H1 (cell line): ENCODE measurements around the gene NADK2. TPM values are rescaled to one million over a fixed set of nuclear protein-coding genes. Genes with fewer than 3 reads are reported as not detected.

Experiments
- CTCF ChIA-PET: fragments of 300-600 bp; sonication (Branson Sonifier 250); formaldehyde crosslinking; loops from one replicate; lab custom pipeline; 2021; ENCODE audit not compliant: partially characterized antibody; lab: Charles Lee
- POLR2A ChIA-PET: fragments of 300-600 bp; sonication (Branson Sonifier 250); formaldehyde crosslinking; loops from one replicate; lab custom pipeline; 2021; ENCODE audit warnings: inconsistent platforms; ENCODE audit not compliant: partially characterized antibody; lab: Charles Lee
- DNase-seq, 2 experiments: peaks; one replicate each; pipeline versions ENCODE4 v3.0.0 to v3.0.0-alpha.2; 2010 to 2022; ENCODE audit warnings: low spot score in 2 of 2, low read depth in 1 of 2, mixed read lengths in 1 of 2
- FAIRE-seq: peaks from 2 replicates; lab custom pipeline; 2011; peaks lifted over from hg19 to GRCh38; lab: Jason Lieb, UNC
- H2AFZ ChIP-seq: 2 replicates; pipeline ENCODE4 v1.8.1; 2012; ENCODE audit warnings: low read length, inconsistent platforms
- H2AK5ac ChIP-seq: 2 replicates; pipeline ENCODE4 v1.6.1; 2013; ENCODE audit warnings: low read depth, low read length
- H2BK120ac ChIP-seq: replicated peaks from 2 replicates; pipeline ENCODE3; 2013; ENCODE audit warnings: low read depth, low read length, inconsistent platforms
- H2BK12ac ChIP-seq: 2 replicates; pipeline ENCODE4 v1.6.1; 2013; ENCODE audit warnings: low read depth, low read length
- H2BK15ac ChIP-seq: 2 replicates; pipeline ENCODE4 v1.6.1; 2013; ENCODE audit warnings: low read length
- H2BK20ac ChIP-seq: 2 replicates; pipeline ENCODE4 v1.6.1; 2013; ENCODE audit warnings: low read length
- H2BK5ac ChIP-seq: 2 replicates; pipeline ENCODE4 v1.6.1; 2013; ENCODE audit warnings: low read depth, low read length
- H3K14ac ChIP-seq: 2 replicates; pipeline ENCODE4 v1.6.1; 2013; ENCODE audit warnings: inconsistent platforms; ENCODE audit not compliant: insufficient read length
- H3K18ac ChIP-seq: 2 replicates; pipeline ENCODE4 v1.6.1; 2013; ENCODE audit warnings: low read length; ENCODE audit errors: extremely low read depth
- H3K23ac ChIP-seq: 2 replicates; pipeline ENCODE4 v1.6.1; 2013; ENCODE audit warnings: inconsistent platforms; ENCODE audit not compliant: insufficient read length
- H3K23me2 ChIP-seq: 2 replicates; pipeline ENCODE4 v1.6.1; 2013; ENCODE audit warnings: low read depth, low read length
- H3K27ac ChIP-seq: 2 replicates; pipeline ENCODE4 v1.6.1; 2011; ENCODE audit warnings: low read depth, low read length, inconsistent platforms
- H3K27me3 ChIP-seq, 4 experiments: replicated peaks in 1 of 4; 1 replicate in 1 of 4; 2 replicates in 3 of 4; pipeline versions ENCODE4 v1.6.1 to v1.8.1; 2011 to 2013; ENCODE audit warnings: low read length in 3 of 4, mild to moderate bottlenecking in 3 of 4, inconsistent platforms in 2 of 4, mixed read lengths in 2 of 4, moderate library complexity in 1 of 4; ENCODE audit not compliant: control insufficient read depth in 3 of 4, insufficient read depth in 3 of 4; ENCODE audit errors: extremely low read depth in 1 of 4
- H3K36me3 ChIP-seq, 4 experiments: 2 replicates each; pipeline versions ENCODE4 v1.6.1 to v1.8.1; 2011 to 2013; ENCODE audit warnings: mild to moderate bottlenecking in 4 of 4, low read length in 3 of 4, moderate library complexity in 2 of 4, control low read depth in 1 of 4, inconsistent platforms in 1 of 4; ENCODE audit not compliant: insufficient read depth in 4 of 4, control insufficient read depth in 2 of 4
- H3K4ac ChIP-seq: replicated peaks from 2 replicates; pipeline ENCODE3; 2013; ENCODE audit warnings: low read length, low read depth, mixed read lengths, inconsistent platforms; ENCODE audit not compliant: insufficient read length
- H3K4me1 ChIP-seq, 4 experiments: replicated peaks in 1 of 4; 1 replicate in 1 of 4; 2 replicates in 3 of 4; pipeline versions ENCODE4 v1.6.1 to v1.8.1; 2011 to 2013; ENCODE audit warnings: low read length in 3 of 4, inconsistent platforms in 2 of 4, mixed read lengths in 1 of 4; ENCODE audit not compliant: insufficient read depth in 4 of 4, control insufficient read depth in 3 of 4
- H3K4me2 ChIP-seq, 2 experiments: 2 replicates each; pipeline versions ENCODE4 v1.6.1 to v1.8.1; 2011 to 2013; ENCODE audit warnings: low read depth in 2 of 2, low read length in 2 of 2, control low read depth in 1 of 2, inconsistent platforms in 1 of 2, mild to moderate bottlenecking in 1 of 2; ENCODE audit not compliant: insufficient read depth in 1 of 2
- H3K4me3 ChIP-seq, 4 experiments: fragments of 200-600, 300-600 bp in 1 of 4; sonication (generic), shearing (Covaris generic), sonication (Bioruptor Twin) in 1 of 4; 2 replicates each; pipeline versions ENCODE4 v1.5.1 to v1.8.1; 2011 to 2016; ENCODE audit warnings: low read length in 4 of 4, low read depth in 3 of 4, control low read depth in 2 of 4, inconsistent platforms in 2 of 4, mild to moderate bottlenecking in 2 of 4, mixed read lengths in 1 of 4, moderate library complexity in 1 of 4; ENCODE audit not compliant: insufficient read depth in 2 of 4; ENCODE audit errors: extremely low read depth in 1 of 4
- H3K56ac ChIP-seq: replicated peaks from 2 replicates; pipeline ENCODE3; 2013; ENCODE audit warnings: low read depth, mild to moderate bottlenecking, mixed read lengths, low read length, inconsistent platforms; ENCODE audit not compliant: insufficient read length
- H3K79me1 ChIP-seq: 2 replicates; pipeline ENCODE4 v1.6.1; 2013; ENCODE audit warnings: low read depth, low read length, control low read depth
- H3K79me2 ChIP-seq, 2 experiments: 2 replicates each; pipeline versions ENCODE4 v1.6.1 to v1.8.1; 2012 to 2013; ENCODE audit warnings: low read length in 2 of 2, mild to moderate bottlenecking in 2 of 2, inconsistent platforms in 1 of 2; ENCODE audit not compliant: insufficient read depth in 2 of 2, control insufficient read depth in 1 of 2
- H3K9ac ChIP-seq, 4 experiments: replicated peaks in 1 of 4; 1 replicate in 1 of 4; 2 replicates in 3 of 4; pipeline versions ENCODE4 v1.6.1 to v1.8.1; 2011 to 2013; ENCODE audit warnings: low read depth in 3 of 4, low read length in 3 of 4, control low read depth in 2 of 4, mild to moderate bottlenecking in 2 of 4, moderate library complexity in 2 of 4, inconsistent platforms in 1 of 4; ENCODE audit errors: extremely low read depth in 1 of 4
- H3K9me3 ChIP-seq, 2 experiments: 2 replicates each; pipeline versions ENCODE4 v1.6.1 to v1.8.1; 2012 to 2013; ENCODE audit warnings: mild to moderate bottlenecking in 2 of 2, moderate library complexity in 2 of 2, control low read depth in 1 of 2, inconsistent platforms in 1 of 2, low read depth in 1 of 2, low read length in 1 of 2, mixed read lengths in 1 of 2; ENCODE audit not compliant: insufficient read depth in 2 of 2
- H4K20me1 ChIP-seq, 2 experiments: replicated peaks in 1 of 2; 2 replicates each; pipeline versions ENCODE3 to v1.8.1; 2011 to 2013; ENCODE audit warnings: inconsistent platforms in 2 of 2, low read length in 2 of 2, mild to moderate bottlenecking in 1 of 2; ENCODE audit not compliant: insufficient read depth in 2 of 2, control insufficient read depth in 1 of 2
- H4K5ac ChIP-seq: 2 replicates; pipeline ENCODE4 v1.6.1; 2013; ENCODE audit warnings: low read length, low read depth, mixed read lengths, inconsistent platforms; ENCODE audit not compliant: insufficient read length
- H4K8ac ChIP-seq: 2 replicates; pipeline ENCODE4 v1.8.0; 2013; ENCODE audit warnings: mild to moderate bottlenecking, moderate library complexity, low read length, inconsistent platforms; ENCODE audit not compliant: insufficient read depth; ENCODE audit errors: extremely low read depth
- H4K91ac ChIP-seq: replicated peaks from 2 replicates; pipeline ENCODE3; 2013; ENCODE audit warnings: low read length, mixed read lengths, inconsistent platforms; ENCODE audit not compliant: insufficient read length
- POU5F1 ChIP-seq: IDR thresholded peaks from 2 replicates; pipeline ENCODE4 v1.6.1; 2011; ENCODE audit warnings: low read depth, mild to moderate bottlenecking, low read length, moderate library complexity
- RNF2 ChIP-seq: fragments of 200-900, 300-1000 bp; sonication (generic); IDR thresholded peaks from 2 replicates; pipeline ENCODE4 v1.7.1; 2016; ENCODE audit warnings: borderline replicate concordance, low read depth, mild to moderate bottlenecking, antibody characterized with exemption, low read length; ENCODE audit not compliant: poor library complexity, severe bottlenecking; ENCODE audit errors: missing control alignments
- WGBS, 2 experiments: shearing (Covaris generic) in 1 of 2; methylation state at CpG; one replicate each; pipeline versions ENCODE4 v1.1.6 to v1.1.7; 2013 to 2015; ENCODE audit warnings: low lambda C conversion rate in 2 of 2, mixed read lengths in 2 of 2, inconsistent platforms in 1 of 2, low coverage in 1 of 2, missing lambda C conversion rate in 1 of 2; ENCODE audit not compliant: insufficient replicate concordance in 2 of 2, insufficient coverage in 1 of 2, insufficient read length in 1 of 2; ENCODE audit errors: extremely low coverage in 1 of 2, missing lambda C conversion rate in 1 of 2; 5-methylcytosine and 5-hydroxymethylcytosine counted together
- polyA plus RNA-seq, 7 experiments: library from polyadenylated mRNA; depleted of rRNA in 3 of 7; stranded (reverse) in 5 of 7; unstranded in 2 of 7; fragments of >200 nt in 5 of 7; fragments of 200-250 nt in 2 of 7; gene quantifications; 1 replicate in 5 of 7; 2 replicates in 1 of 7; 4 replicates in 1 of 7; pipeline versions ENCODE4 v1.2.1 to v1.2.3, GENCODE V29; 2011 to 2013; ENCODE audit warnings: missing spikeins in 2 of 7, mixed read lengths in 2 of 7
- total RNA-seq: library from RNA; stranded (reverse); fragmentation: NEBNext Ultra II Directional; extraction: Animal tissue kit (Norgen Biotek cat#: 25700); gene quantifications from 2 replicates; pipeline ENCODE4 v1.2.1, GENCODE V29; 2021
- TF ChIP-seq, protein P1 (sequence below): IDR thresholded peaks from 2 replicates; pipeline ENCODE4 v1.6.1; 2011; ENCODE audit warnings: low read depth, mild to moderate bottlenecking, low read length; ENCODE audit not compliant: insufficient read depth

NADK2 gene
- total and polyA plus RNA-seq, 2 of the 8 experiments (the other 6 are each of a cell fraction or from before 2014, with no cell fraction given): 3.4 to 16.1 TPM

DNA sequence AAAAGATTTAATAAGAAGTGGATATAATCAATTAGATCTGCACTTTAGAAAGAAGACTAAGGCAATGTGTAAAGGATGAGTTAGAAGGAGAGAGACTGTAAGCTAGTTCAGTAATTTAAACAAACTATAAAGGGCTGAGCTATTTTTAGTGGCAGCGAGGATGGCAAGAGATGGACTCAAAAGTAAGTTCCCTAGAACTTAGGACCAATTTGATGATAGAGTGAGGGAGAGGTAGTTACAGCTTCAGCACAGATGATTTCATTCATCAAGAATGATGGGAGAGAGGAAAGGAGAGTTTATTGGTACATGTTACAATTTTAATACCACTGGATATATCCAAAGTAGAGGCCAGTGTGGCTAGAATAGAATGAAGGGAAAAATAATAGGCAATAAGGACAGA lies 19.1 kb downstream of the NADK2 start:
- ChIA-PET CTCF (interaction anchor here (0.7 kb wide), 1 partner anchor 44 kb away, joined by 6 read pairs; no protein-coding TSS in a partner anchor), POLR2A (interaction anchor here (2.3 kb wide), 1 partner anchor 19 kb away, joined by 8 read pairs; the partner anchor contains the start of gene NADK2)
- no peaks in the 10 kb centered on the region for H3K79me2 ChIP-seq
- no peaks in the 10 kb centered on the region; a peak in 1 of 8 replicates for H3K36me3 ChIP-seq
- no peaks in the 10 kb centered on the region for H3K79me1 ChIP-seq
- no peaks in the 10 kb centered on the region for H4K20me1 ChIP-seq
- H3K4me2 ChIP-seq: no peak overlapping the region
- H3K23ac ChIP-seq: no peak overlapping the region
- DNase-seq: no peak
- H3K18ac ChIP-seq: no peak overlapping the region
- no peak overlapping the region for H4K5ac ChIP-seq
- no peak overlapping the region for H2BK20ac ChIP-seq
- H3K9me3 ChIP-seq: no peaks in the 10 kb centered on the region
- no peak overlapping the region for H2AK5ac ChIP-seq
- H3K4me3 ChIP-seq: no peak overlapping the region
- H3K4me1 ChIP-seq: no peaks in the 10 kb centered on the region
- no peak overlapping the region for H3K27ac ChIP-seq
- no peak overlapping the region for H3K14ac ChIP-seq
- H3K27me3 ChIP-seq: no peaks in the 10 kb centered on the region
- H3K9ac ChIP-seq: no peak overlapping the region
- no peak overlapping the region for H2BK15ac ChIP-seq
- H4K91ac ChIP-seq: no peak overlapping the region
- H2BK120ac ChIP-seq: no peak overlapping the region
- H2AFZ ChIP-seq: no peak overlapping the region
- no peak overlapping the region for H2BK12ac ChIP-seq
- 87% methylated on average over 1 of the region's 1 CpG; no CpG with 5 or more reads in 1 of the 2 experiments for WGBS, 2 experiments
- H3K56ac ChIP-seq: no peak overlapping the region
- no peak overlapping the region for H3K4ac ChIP-seq
- H3K23me2 ChIP-seq: no peaks in the 10 kb centered on the region
- FAIRE-seq: no peak
- H2BK5ac ChIP-seq: no peak overlapping the region
- H4K8ac ChIP-seq: no peak overlapping the region
- TF ChIP-seq RNF2 (no peak), POU5F1 (no peak)
- TF ChIP-seq, protein P1, sequence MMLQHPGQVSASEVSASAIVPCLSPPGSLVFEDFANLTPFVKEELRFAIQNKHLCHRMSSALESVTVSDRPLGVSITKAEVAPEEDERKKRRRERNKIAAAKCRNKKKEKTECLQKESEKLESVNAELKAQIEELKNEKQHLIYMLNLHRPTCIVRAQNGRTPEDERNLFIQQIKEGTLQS: no peak
